Nephron progenitor cell (in vitro differentiated cells): ENCODE data around the gene ZNF750.
"Not testable (repeated sequence)": the region's sequence is repeated elsewhere in the genome, so short reads cannot be mapped to it uniquely, and the experiment has no call there.

ENCODE experiments used
- DNase-seq: peaks from one replicate; pipeline ENCODE4 v3.0.0; 2021
- H3K27ac Mint-ChIP-seq: 2 replicates; pipeline ENCODE4 v1.8.0; 2021; ENCODE audit warnings: mild to moderate bottlenecking, moderate library complexity, mixed read lengths
- H3K27me3 Mint-ChIP-seq: 2 replicates; pipeline ENCODE4 v1.8.0; 2021; ENCODE audit warnings: mild to moderate bottlenecking, low read depth, mixed read lengths; ENCODE audit not compliant: poor library complexity
- H3K36me3 Mint-ChIP-seq: 2 replicates; pipeline ENCODE4 v1.8.0; 2021; ENCODE audit warnings: low read depth, mixed read lengths
- H3K4me1 Mint-ChIP-seq: 2 replicates; pipeline ENCODE4 v1.8.0; 2021; ENCODE audit warnings: mixed read lengths
- H3K4me3 Mint-ChIP-seq: 2 replicates; pipeline ENCODE4 v1.8.0; 2021; ENCODE audit warnings: mild to moderate bottlenecking, moderate library complexity, mixed read lengths
- H3K9me3 Mint-ChIP-seq: 2 replicates; pipeline ENCODE4 v1.8.0; 2021; ENCODE audit warnings: mild to moderate bottlenecking, moderate library complexity, mixed read lengths
- CTCF ChIP-seq: fragments of 200-600 bp; sonication (generic); IDR thresholded peaks from 2 replicates; pipeline ENCODE4 v1.5.0; 2021; ENCODE audit warnings: antibody characterized with exemption

The ZNF750 gene

DNA sequence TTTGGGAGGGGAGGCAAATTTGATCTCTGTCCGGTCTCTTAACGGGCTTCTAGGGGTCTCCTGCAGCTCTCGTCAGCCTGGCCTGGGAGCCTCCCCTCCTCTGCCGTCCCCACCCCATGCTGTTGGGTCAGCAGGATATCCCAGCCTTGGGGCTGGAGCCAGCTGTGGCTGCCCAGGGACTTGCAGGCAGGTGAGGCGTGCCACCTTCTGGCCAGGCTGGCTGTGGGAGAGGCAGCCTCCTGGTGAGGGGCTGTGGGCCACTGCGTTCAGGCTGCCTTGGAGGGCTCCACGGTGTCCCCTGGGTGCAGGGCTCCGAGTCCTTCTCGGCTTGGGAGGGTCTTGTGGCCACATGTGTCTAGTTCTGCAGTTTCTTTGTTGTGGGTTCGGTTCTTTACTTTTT, 53.4 kb downstream of the ZNF750 start:
- DNase-seq = no peak
- no peak for TF ChIP-seq CTCF
- H3K9me3 Mint-ChIP-seq = no peaks in the 10 kb centered on the region
- H3K27me3 Mint-ChIP-seq = no peaks in the 10 kb centered on the region
- H3K27ac Mint-ChIP-seq = peak overlapping the region; percentile 75
- H3K4me3 Mint-ChIP-seq = no peak overlapping the region
- peaks cover 44% of the 10 kb centered on the region for H3K4me1 Mint-ChIP-seq
- H3K36me3 Mint-ChIP-seq = peaks cover 40% of the 10 kb centered on the region

DNA sequence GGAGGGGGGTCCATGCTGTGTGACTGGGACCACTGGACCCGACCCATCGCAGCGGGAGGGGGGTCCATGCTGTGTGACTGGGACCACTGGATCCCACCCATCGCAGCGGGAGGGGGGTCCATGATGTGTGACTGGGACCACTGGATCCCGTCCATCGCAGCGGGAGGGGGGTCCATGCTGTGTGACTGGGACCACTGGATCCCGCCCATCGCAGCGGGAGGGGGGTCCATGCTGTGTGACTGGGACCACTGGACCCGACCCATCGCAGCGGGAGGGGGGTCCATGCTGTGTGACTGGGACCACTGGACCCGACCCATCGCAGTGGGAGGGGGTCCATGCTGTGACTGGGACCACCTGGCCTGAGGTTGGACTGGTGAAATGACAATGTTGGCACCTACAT, 54.2 kb downstream of the ZNF750 start:
- not testable (repeated sequence) for DNase-seq, H3K27ac Mint-ChIP-seq, H3K4me3 Mint-ChIP-seq, H3K9me3 Mint-ChIP-seq, H3K27me3 Mint-ChIP-seq
- Mint-ChIP-seq H3K36me3 (peaks cover 33% of the 10 kb centered on the region), H3K4me1 (peaks cover 42% of the 10 kb centered on the region)

DNA sequence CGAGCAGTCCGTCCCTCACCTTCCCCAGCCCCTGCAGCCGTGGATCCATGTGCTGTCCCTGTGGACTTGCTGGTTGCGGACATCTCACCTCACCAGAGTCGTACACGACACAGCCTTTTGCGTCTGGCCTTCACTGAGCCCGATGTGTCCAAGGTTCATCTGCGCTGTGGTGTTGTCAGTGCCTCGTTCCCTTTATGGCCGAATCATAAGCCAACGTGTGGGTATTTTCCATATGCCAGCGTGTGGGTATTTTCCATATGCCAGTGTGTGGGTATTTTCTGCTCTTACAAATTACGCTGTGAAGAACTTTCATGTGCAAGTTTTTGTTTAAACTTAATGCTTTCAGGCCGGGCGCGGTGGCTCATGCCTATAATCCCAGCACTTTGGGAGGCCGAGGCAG, 56.3 kb downstream of the ZNF750 start:
- DNase-seq = no peak
- H3K27me3 Mint-ChIP-seq = peaks cover 3% of the 10 kb centered on the region
- H3K4me3 Mint-ChIP-seq = no peak overlapping the region
- H3K27ac Mint-ChIP-seq = no peak overlapping the region
- H3K36me3 Mint-ChIP-seq = peaks cover 24% of the 10 kb centered on the region
- no peaks in the 10 kb centered on the region for H3K9me3 Mint-ChIP-seq
- H3K4me1 Mint-ChIP-seq = peaks cover 35% of the 10 kb centered on the region
- no peak for TF ChIP-seq CTCF

DNA sequence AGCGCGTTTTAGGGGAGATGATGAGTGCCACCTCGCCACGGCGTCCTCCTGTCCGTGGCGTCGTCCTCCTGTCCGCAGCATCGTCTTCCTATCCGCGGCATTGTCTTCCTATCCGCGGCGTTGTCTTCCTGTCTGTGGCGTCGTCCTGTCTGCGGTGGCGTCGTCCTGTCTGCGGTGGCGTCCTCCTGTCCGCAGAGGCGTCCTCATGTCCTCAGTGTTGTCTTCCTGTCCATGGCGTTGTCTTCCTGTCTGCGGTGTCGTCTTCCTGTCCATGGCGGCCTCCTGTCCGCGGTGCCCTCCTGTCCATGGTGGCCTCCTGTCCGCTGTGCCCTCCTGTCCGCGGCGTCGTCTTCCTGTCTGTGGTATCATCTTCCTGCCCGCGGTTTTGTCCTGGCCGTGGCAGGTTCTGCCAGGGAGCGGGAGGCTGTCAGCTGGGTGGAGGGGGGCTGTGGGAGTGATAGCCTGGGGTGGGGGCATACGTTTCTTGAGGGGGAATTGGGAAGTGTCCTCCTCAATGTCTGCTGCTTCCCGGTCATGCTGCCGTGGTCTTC, 57.1 kb downstream of the ZNF750 start:
- TF ChIP-seq CTCF = no peak
- H3K27ac Mint-ChIP-seq = no peak overlapping the region
- no peak overlapping the region for H3K4me3 Mint-ChIP-seq
- H3K36me3 Mint-ChIP-seq = peaks cover 24% of the 10 kb centered on the region
- no peaks in the 10 kb centered on the region for H3K9me3 Mint-ChIP-seq
- no peak for DNase-seq
- H3K4me1 Mint-ChIP-seq = peaks cover 27% of the 10 kb centered on the region
- H3K27me3 Mint-ChIP-seq = peaks cover 3% of the 10 kb centered on the region

GRCh38 chr17:82781894-82782274, 57.9 kb downstream of the ZNF750 start:
- TF ChIP-seq CTCF = peak; percentile 97
- Mint-ChIP-seq H3K27me3 (peaks cover 3% of the 10 kb centered on the region), H3K36me3 (peaks cover 32% of the 10 kb centered on the region), H3K27ac (peak overlapping the region; percentile 69), H3K9me3 (peaks cover 6% of the 10 kb centered on the region), H3K4me3 (no peak overlapping the region), H3K4me1 (peaks cover 30% of the 10 kb centered on the region)
- peak; percentile 90 for DNase-seq

DNA sequence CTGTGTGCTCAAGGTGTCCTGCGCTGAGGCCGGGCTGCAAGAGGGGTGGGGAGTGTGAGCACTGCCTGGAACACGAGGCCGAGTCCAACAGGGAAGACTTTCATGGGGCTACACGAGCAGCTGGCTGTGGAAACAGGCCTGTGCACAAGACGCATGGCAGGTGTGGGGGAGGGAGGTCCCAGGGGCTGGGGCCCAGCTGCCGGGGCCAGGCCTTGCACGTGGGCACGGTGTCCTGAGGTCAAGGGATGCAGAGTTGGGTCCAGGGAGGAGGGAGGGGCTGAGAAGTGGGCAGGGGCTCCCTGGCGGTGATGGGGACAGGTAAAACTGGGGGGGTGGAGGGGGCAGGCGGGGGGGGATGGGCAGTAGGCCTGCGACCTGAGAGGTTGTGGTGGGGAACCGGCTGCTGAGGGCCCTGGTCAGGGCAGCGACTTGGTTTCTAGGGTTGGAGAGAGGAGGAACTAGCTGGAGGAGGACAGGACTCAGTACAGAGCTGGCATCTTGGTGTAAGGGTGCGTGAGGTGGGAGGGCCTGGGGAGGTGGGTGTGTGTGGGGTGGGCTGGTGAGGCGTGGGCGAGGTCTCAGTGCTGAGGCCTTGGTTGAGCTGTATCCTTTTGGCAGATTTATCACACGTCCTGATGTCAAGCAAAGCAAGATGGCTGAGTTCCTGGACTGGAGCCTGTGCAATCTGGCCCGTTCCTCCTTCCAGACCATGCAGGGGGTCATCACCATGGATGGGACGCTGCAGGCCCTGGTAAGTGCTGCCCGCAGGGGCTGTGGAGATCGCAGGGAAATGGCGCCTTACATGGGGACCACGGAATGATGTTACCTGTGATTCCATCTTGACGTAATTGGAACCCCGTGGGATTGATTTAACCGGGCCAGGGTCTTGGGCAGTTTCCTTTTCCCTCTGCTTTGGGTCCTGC, 58.6 kb downstream of the ZNF750 start:
- peaks cover 31% of the 10 kb centered on the region for H3K4me1 Mint-ChIP-seq
- DNase-seq = no peak
- H3K4me3 Mint-ChIP-seq = no peak overlapping the region
- H3K27me3 Mint-ChIP-seq = peaks cover 3% of the 10 kb centered on the region
- H3K9me3 Mint-ChIP-seq = peaks cover 6% of the 10 kb centered on the region
- peak overlapping the region; percentile 51 for H3K27ac Mint-ChIP-seq
- H3K36me3 Mint-ChIP-seq = peaks cover 38% of the 10 kb centered on the region
- no peak for TF ChIP-seq CTCF
